H9 (cell line): ENCODE results near the gene KRTAP6-2. TPM values are rescaled to one million over a fixed set of nuclear protein-coding genes. Genes with fewer than 3 reads are reported as not detected.

Experiments used
- DNase-seq: peaks from one replicate; pipeline ENCODE4 v3.0.0-alpha.2; 2017
- H2AFZ ChIP-seq: one replicate; pipeline ENCODE4 v1.6.1; 2013; ENCODE audit warnings: mild to moderate bottlenecking, low read length, control low read depth, moderate library complexity
- H2AK5ac ChIP-seq: 2 replicates; pipeline ENCODE4 v1.6.1; 2013; ENCODE audit warnings: low read length, control low read depth, mixed read lengths; ENCODE audit not compliant: insufficient read length
- H2BK120ac ChIP-seq: one replicate; pipeline ENCODE4 v1.6.1; 2013; ENCODE audit warnings: low read depth, mild to moderate bottlenecking, low read length, control low read depth, inconsistent platforms; ENCODE audit not compliant: poor library complexity, severe bottlenecking
- H2BK12ac ChIP-seq: 2 replicates; pipeline ENCODE4 v1.6.1; 2013; ENCODE audit warnings: low read length, control low read depth, mixed read lengths, low read depth; ENCODE audit not compliant: insufficient read length
- H2BK15ac ChIP-seq: 2 replicates; pipeline ENCODE4 v1.6.1; 2013; ENCODE audit warnings: low read depth, low read length, control low read depth
- H2BK20ac ChIP-seq: one replicate; pipeline ENCODE4 v1.6.1; 2013; ENCODE audit warnings: low read depth, mild to moderate bottlenecking, low read length, control low read depth, inconsistent platforms; ENCODE audit not compliant: poor library complexity, severe bottlenecking
- H2BK5ac ChIP-seq: 2 replicates; pipeline ENCODE4 v1.6.1; 2013; ENCODE audit warnings: low read length, control low read depth, mixed read lengths; ENCODE audit not compliant: insufficient read length
- H3K14ac ChIP-seq: 2 replicates; pipeline ENCODE4 v1.6.1; 2013; ENCODE audit warnings: low read length, control low read depth; ENCODE audit not compliant: insufficient read depth
- H3K18ac ChIP-seq: 2 replicates; pipeline ENCODE4 v1.6.1; 2013; ENCODE audit warnings: low read depth, mild to moderate bottlenecking, mixed read lengths, low read length, control low read depth; ENCODE audit not compliant: insufficient read length
- H3K23ac ChIP-seq: 2 replicates; pipeline ENCODE4 v1.6.1; 2013; ENCODE audit warnings: low read length, control low read depth, mixed read lengths, low read depth; ENCODE audit not compliant: insufficient read length
- H3K23me2 ChIP-seq: 2 replicates; pipeline ENCODE4 v1.6.1; 2013; ENCODE audit warnings: low read depth, mild to moderate bottlenecking, mixed read lengths, low read length, control low read depth; ENCODE audit not compliant: insufficient read length, poor library complexity, severe bottlenecking
- H3K27ac ChIP-seq: 2 replicates; pipeline ENCODE4 v1.5.1; 2013; ENCODE audit warnings: low read length, control low read depth, mixed read lengths, low read depth; ENCODE audit not compliant: insufficient read length
- H3K27me3 ChIP-seq: 2 replicates; pipeline ENCODE4 v1.6.1; 2013; ENCODE audit warnings: low read length, control low read depth, inconsistent platforms; ENCODE audit not compliant: insufficient read depth
- H3K4ac ChIP-seq: 2 replicates; pipeline ENCODE4 v1.6.1; 2013; ENCODE audit warnings: low read depth, mild to moderate bottlenecking, control low read depth, inconsistent platforms, low read length, moderate library complexity
- H3K4me1 ChIP-seq: 2 replicates; pipeline ENCODE4 v1.6.1; 2013; ENCODE audit warnings: low read length, control low read depth, inconsistent platforms; ENCODE audit not compliant: insufficient read depth
- H3K4me2 ChIP-seq: 2 replicates; pipeline ENCODE4 v1.6.1; 2013; ENCODE audit warnings: low read length, control low read depth, mixed read lengths; ENCODE audit not compliant: insufficient read length, insufficient read depth
- H3K56ac ChIP-seq: 2 replicates; pipeline ENCODE4 v1.6.1; 2013; ENCODE audit warnings: low read depth, mild to moderate bottlenecking, mixed read lengths, low read length, control low read depth; ENCODE audit not compliant: insufficient read length
- H3K79me1 ChIP-seq: 2 replicates; pipeline ENCODE4 v1.6.1; 2013; ENCODE audit warnings: low read depth, mild to moderate bottlenecking, moderate library complexity, low read length, control low read depth, inconsistent platforms; ENCODE audit not compliant: insufficient read depth, poor library complexity, severe bottlenecking
- H3K79me2 ChIP-seq: 2 replicates; pipeline ENCODE4 v1.6.1; 2013; ENCODE audit warnings: low read length, control low read depth, inconsistent platforms; ENCODE audit not compliant: insufficient read depth
- H3K9ac ChIP-seq: 2 replicates; pipeline ENCODE4 v1.6.1; 2013; ENCODE audit warnings: low read length, control low read depth, mixed read lengths; ENCODE audit not compliant: insufficient read length; ENCODE audit errors: extremely low read depth
- H3K9me3 ChIP-seq: one replicate; pipeline ENCODE4 v1.6.1; 2013; ENCODE audit warnings: low read depth, low read length, inconsistent platforms; ENCODE audit not compliant: control insufficient read depth
- H3T11ph ChIP-seq: one replicate; pipeline ENCODE4 v1.6.1; 2013; ENCODE audit warnings: mild to moderate bottlenecking, low read length, control low read depth, inconsistent platforms
- H4K20me1 ChIP-seq: one replicate; pipeline ENCODE4 v1.6.1; 2013; ENCODE audit not compliant: control insufficient read depth, insufficient read length, insufficient read depth
- H4K5ac ChIP-seq: 2 replicates; pipeline ENCODE4 v1.6.1; 2013; ENCODE audit warnings: low read depth, mild to moderate bottlenecking, mixed read lengths, low read length, control low read depth; ENCODE audit not compliant: insufficient read length
- H4K8ac ChIP-seq: replicated peaks from 2 replicates; pipeline ENCODE4 v1.6.1; 2013; ENCODE audit warnings: low read length, control low read depth, mixed read lengths, low read depth; ENCODE audit not compliant: insufficient read length
- H4K91ac ChIP-seq: 2 replicates; pipeline ENCODE4 v1.6.1; 2013; ENCODE audit warnings: low read depth, mild to moderate bottlenecking, moderate library complexity, mixed read lengths, low read length, control low read depth; ENCODE audit not compliant: insufficient read length
- H3K27ac Mint-ChIP-seq, 3 experiments: 2 replicates in 2 of 3; 3 replicates in 1 of 3; pipeline ENCODE4 v1.8.0; 2020 to 2021; ENCODE audit warnings: mixed read lengths in 3 of 3, mild to moderate bottlenecking in 1 of 3, moderate library complexity in 1 of 3
- H3K27me3 Mint-ChIP-seq: 2 replicates; pipeline ENCODE4 v1.8.0; 2021; ENCODE audit warnings: low read depth, mild to moderate bottlenecking, moderate library complexity, mixed read lengths
- H3K36me3 Mint-ChIP-seq, 3 experiments: 2 replicates in 2 of 3; 3 replicates in 1 of 3; pipeline ENCODE4 v1.8.0; 2020 to 2021; ENCODE audit warnings: low read depth in 3 of 3, mixed read lengths in 3 of 3; ENCODE audit not compliant: insufficient read depth in 1 of 3
- H3K4me1 Mint-ChIP-seq, 2 experiments: 2 replicates each; pipeline ENCODE4 v1.8.0; 2020; ENCODE audit warnings: mixed read lengths in 2 of 2
- H3K4me3 Mint-ChIP-seq, 2 experiments: 2 replicates in 1 of 2; 3 replicates in 1 of 2; pipeline ENCODE4 v1.8.0; 2020 to 2021; ENCODE audit warnings: mild to moderate bottlenecking in 2 of 2, mixed read lengths in 2 of 2, moderate library complexity in 1 of 2
- H3K9me3 Mint-ChIP-seq, 2 experiments: 2 replicates in 1 of 2; 3 replicates in 1 of 2; pipeline ENCODE4 v1.8.0; 2020; ENCODE audit warnings: mild to moderate bottlenecking in 2 of 2, mixed read lengths in 2 of 2, moderate library complexity in 1 of 2
- CTCF ChIP-seq: fragments of 200-600 bp; sonication (generic); conservative IDR thresholded peaks from 3 replicates; pipeline ENCODE4 v1.8.0; 2021; ENCODE audit warnings: antibody characterized with exemption, mild to moderate bottlenecking
- WGBS: extraction: QIAGEN DNeasy Blood & Tissue Kit; methylation state at CpG from one replicate; pipeline ENCODE4 v1.1.7; 2013; ENCODE audit warnings: missing lambda C conversion rate, low lambda C conversion rate, mixed read lengths; ENCODE audit not compliant: insufficient read length; ENCODE audit errors: extremely low coverage; 5-methylcytosine and 5-hydroxymethylcytosine counted together
- total RNA-seq: library from RNA; stranded (reverse); gene quantifications from 2 replicates; pipeline ENCODE4 v1.2.1, GENCODE V29; 2021

The KRTAP6-2 gene
- total RNA-seq, 1 experiment from 2014 or later = not detected

- no CpG with 5 or more reads among the region's 2 CpGs for WGBS
- H3K36me3 Mint-ChIP-seq = peaks cover 0 to 9% (median 0%) of the 10 kb centered on the region in 3 experiments; a peak in 2 of 7 replicates
Observed at GRCh38 chr21:30561957-30562356, 36.7 kb downstream of the KRTAP6-2 start.

More at GRCh38 chr21:30561957-30562356, 36.7 kb downstream of the KRTAP6-2 start:
- no peak overlapping the region for H3K27ac Mint-ChIP-seq
- H4K91ac ChIP-seq = no peak overlapping the region
- DNase-seq = no peak
- H2BK120ac ChIP-seq = no peak overlapping the region
- no peaks in the 10 kb centered on the region for H3K4me1 Mint-ChIP-seq
- H3K18ac ChIP-seq = no peak overlapping the region
- H2AK5ac ChIP-seq = no peak overlapping the region
- H3K9me3 ChIP-seq = no peaks in the 10 kb centered on the region
- H3K4ac ChIP-seq = no peak overlapping the region
- peaks cover 5 to 19% of the 10 kb centered on the region in 2 experiments; a peak in 4 of 5 replicates for H3K9me3 Mint-ChIP-seq
- no peak overlapping the region for H3K56ac ChIP-seq
- no peaks in the 10 kb centered on the region for H3K79me1 ChIP-seq
- no peak overlapping the region for H3K14ac ChIP-seq
- H2AFZ ChIP-seq = no peak overlapping the region
- no peak overlapping the region for H2BK12ac ChIP-seq
- H4K8ac ChIP-seq = no peak overlapping the region
- H3T11ph ChIP-seq = no peak overlapping the region
- no peaks in the 10 kb centered on the region for H3K79me2 ChIP-seq
- H3K9ac ChIP-seq = no peak overlapping the region
- no peak overlapping the region for H3K4me3 Mint-ChIP-seq
- TF ChIP-seq CTCF = no peak
- no peak overlapping the region for H3K23ac ChIP-seq
- H2BK5ac ChIP-seq = no peak overlapping the region
- H4K20me1 ChIP-seq = no peaks in the 10 kb centered on the region
- H4K5ac ChIP-seq = no peak overlapping the region
- no peaks in the 10 kb centered on the region for H3K23me2 ChIP-seq
- no peak overlapping the region for H3K27ac ChIP-seq
- no peaks in the 10 kb centered on the region for H3K4me1 ChIP-seq
- H2BK20ac ChIP-seq = no peak overlapping the region
- H3K27me3 Mint-ChIP-seq = no peaks in the 10 kb centered on the region
- H2BK15ac ChIP-seq = no peak overlapping the region
- H3K27me3 ChIP-seq = no peaks in the 10 kb centered on the region
- H3K4me2 ChIP-seq = no peak overlapping the region
